IMR-90 (cell line): ENCODE data around the gene PCDH1. TPM values are rescaled to one million over a fixed set of nuclear protein-coding genes. Genes with fewer than 3 reads are reported as not detected.

ENCODE experiments used
- ATAC-seq: fragments of 200-7000 bp; cut with Tn5 transposase; 2 replicates; pipeline ENCODE4 v1.9.1; 2020; ENCODE audit warnings: low read depth, mild to moderate bottlenecking, moderate library complexity
- BruUV-seq: library from RNA; stranded (reverse); fragments of 400-500 nt; replicated peaks from 2 replicates; lab custom pipeline; 2021; lab: Mats Ljungman, UMichigan
- CTCF ChIA-PET: fragments of 300-600 bp; formaldehyde crosslinking; extraction: SDS; loops from one replicate; lab custom pipeline; 2021; ENCODE audit warnings: antibody characterized with exemption; lab: Yijun Ruan, JAX
- POLR2A ChIA-PET: fragments of 300-600 bp; sonication (Branson Sonifier 250); formaldehyde crosslinking; loops from one replicate; lab custom pipeline; 2022; ENCODE audit warnings: antibody characterized with exemption; ENCODE audit not compliant: unreplicated experiment; lab: Charles Lee
- DNase-seq: peaks from one replicate; pipeline ENCODE4 v3.0.0; 2013
- H2AFZ ChIP-seq: replicated peaks from 2 replicates; pipeline ENCODE3; 2013; ENCODE audit warnings: low read length, mild to moderate bottlenecking; ENCODE audit not compliant: poor library complexity
- H2AK5ac ChIP-seq: 2 replicates; pipeline ENCODE4 v1.6.1; 2013; ENCODE audit warnings: low read depth, low read length, inconsistent platforms
- H2AK9ac ChIP-seq: replicated peaks from 2 replicates; pipeline ENCODE3; 2013; ENCODE audit warnings: mild to moderate bottlenecking, low read depth, low read length, moderate library complexity; ENCODE audit not compliant: poor library complexity
- H2BK120ac ChIP-seq: 2 replicates; pipeline ENCODE4 v1.6.1; 2013; ENCODE audit warnings: low read depth, low read length, inconsistent platforms
- H2BK15ac ChIP-seq: 3 replicates; pipeline ENCODE4 v1.6.1; 2013; ENCODE audit warnings: low read depth, low read length, inconsistent platforms
- H2BK20ac ChIP-seq: 2 replicates; pipeline ENCODE4 v1.6.1; 2013; ENCODE audit warnings: low read depth, mild to moderate bottlenecking, inconsistent platforms, low read length, moderate library complexity
- H2BK5ac ChIP-seq: 2 replicates; pipeline ENCODE4 v1.6.1; 2013; ENCODE audit warnings: mild to moderate bottlenecking, low read depth, low read length, inconsistent platforms; ENCODE audit not compliant: poor library complexity, severe bottlenecking
- H3K14ac ChIP-seq: replicated peaks from 2 replicates; pipeline ENCODE4 v1.6.1; 2013; ENCODE audit warnings: low read depth, low read length, inconsistent platforms
- H3K18ac ChIP-seq: 2 replicates; pipeline ENCODE4 v1.6.1; 2013; ENCODE audit warnings: low read depth, low read length, control low read depth
- H3K23ac ChIP-seq: 2 replicates; pipeline ENCODE4 v1.6.1; 2013; ENCODE audit warnings: low read depth, low read length, inconsistent platforms
- H3K27ac ChIP-seq: 2 replicates; pipeline ENCODE4 v1.5.1; 2013; ENCODE audit warnings: mild to moderate bottlenecking, control low read depth, low read length; ENCODE audit not compliant: insufficient read depth
- H3K27me3 ChIP-seq: 2 replicates; pipeline ENCODE4 v1.6.1; 2013; ENCODE audit warnings: low read length; ENCODE audit not compliant: control insufficient read depth, insufficient read depth
- H3K36me3 ChIP-seq: 2 replicates; pipeline ENCODE4 v1.6.1; 2013; ENCODE audit warnings: low read length, mixed read lengths; ENCODE audit not compliant: control insufficient read depth, insufficient read depth
- H3K4ac ChIP-seq: 2 replicates; pipeline ENCODE4 v1.6.1; 2013; ENCODE audit warnings: low read depth, low read length, inconsistent platforms
- H3K4me1 ChIP-seq: 2 replicates; pipeline ENCODE4 v1.6.1; 2013; ENCODE audit warnings: low read length, mixed read lengths; ENCODE audit not compliant: control insufficient read depth, insufficient read depth
- H3K4me2 ChIP-seq: 2 replicates; pipeline ENCODE4 v1.6.1; 2013; ENCODE audit warnings: low read depth, mild to moderate bottlenecking, control low read depth, low read length, moderate library complexity
- H3K4me3 ChIP-seq: 2 replicates; pipeline ENCODE4 v1.5.1; 2013; ENCODE audit warnings: low read depth, mild to moderate bottlenecking, control low read depth, low read length, moderate library complexity; ENCODE audit not compliant: insufficient read depth
- H3K56ac ChIP-seq: 2 replicates; pipeline ENCODE4 v1.6.1; 2013; ENCODE audit warnings: low read length, inconsistent platforms; ENCODE audit not compliant: insufficient read depth; ENCODE audit errors: extremely low read depth
- H3K79me1 ChIP-seq, 2 experiments: 2 replicates each; pipeline ENCODE4 v1.6.1; 2013; ENCODE audit warnings: low read length in 2 of 2, inconsistent platforms in 1 of 2, low read depth in 1 of 2
- H3K9ac ChIP-seq: 2 replicates; pipeline ENCODE4 v1.6.1; 2013; ENCODE audit warnings: low read depth, low read length, control low read depth
- H3K9me1 ChIP-seq: 2 replicates; pipeline ENCODE4 v1.6.1; 2013; ENCODE audit warnings: low read length, inconsistent platforms; ENCODE audit not compliant: insufficient read depth
- H3K9me3 ChIP-seq: 2 replicates; pipeline ENCODE4 v1.6.1; 2013; ENCODE audit warnings: low read length; ENCODE audit not compliant: control insufficient read depth, insufficient read depth
- H4K20me1 ChIP-seq: 2 replicates; pipeline ENCODE4 v1.6.1; 2013; ENCODE audit warnings: low read length, inconsistent platforms; ENCODE audit not compliant: insufficient read depth
- H4K5ac ChIP-seq: 2 replicates; pipeline ENCODE4 v1.6.1; 2013; ENCODE audit warnings: mild to moderate bottlenecking, low read depth, low read length, control low read depth
- H4K8ac ChIP-seq, 2 experiments: 2 replicates each; pipeline ENCODE4 v1.6.1; 2013; ENCODE audit warnings: low read depth in 2 of 2, low read length in 2 of 2, control low read depth in 1 of 2, inconsistent platforms in 1 of 2
- H4K91ac ChIP-seq: 2 replicates; pipeline ENCODE4 v1.6.1; 2013; ENCODE audit warnings: low read depth, low read length, inconsistent platforms; ENCODE audit not compliant: insufficient read depth
- BHLHE40 ChIP-seq: fragments of 150-350 bp; IDR thresholded peaks from 2 replicates; pipeline ENCODE4 v1.6.1; 2016; ENCODE audit warnings: mild to moderate bottlenecking, low read depth, low read length
- CEBPB ChIP-seq: IDR thresholded peaks from 2 replicates; pipeline ENCODE4 v1.6.1; 2012; ENCODE audit warnings: low read depth, low read length, improper control_type of control experiment
- CHD1 ChIP-seq: IDR thresholded peaks from 2 replicates; pipeline ENCODE4 v1.6.1; 2012; ENCODE audit warnings: low read depth, low read length, improper control_type of control experiment
- ELK1 ChIP-seq: fragments of 150-350 bp; IDR thresholded peaks from 2 replicates; pipeline ENCODE4 v1.6.1; 2016; ENCODE audit warnings: low read depth, mild to moderate bottlenecking, low read length, moderate library complexity, borderline replicate concordance
- FOS ChIP-seq: fragments of 150-350 bp; IDR thresholded peaks from 2 replicates; pipeline ENCODE4 v1.6.1; 2016; ENCODE audit warnings: low read depth, low read length
- MAFK ChIP-seq: IDR thresholded peaks from 2 replicates; pipeline ENCODE4 v1.6.1; 2012; ENCODE audit warnings: low read depth, low read length, improper control_type of control experiment
- MAZ ChIP-seq: IDR thresholded peaks from 2 replicates; pipeline ENCODE4 v1.6.1; 2012; ENCODE audit warnings: low read depth, mild to moderate bottlenecking, low read length, improper control_type of control experiment, moderate library complexity, borderline replicate concordance
- MXI1 ChIP-seq: IDR thresholded peaks from 2 replicates; pipeline ENCODE4 v1.6.1; 2012; ENCODE audit warnings: low read depth, mild to moderate bottlenecking, low read length, moderate library complexity, borderline replicate concordance
- NFE2L2 ChIP-seq: fragments of 150-350 bp; IDR thresholded peaks from 2 replicates; pipeline ENCODE4 v1.6.1; 2016; ENCODE audit warnings: low read depth, mild to moderate bottlenecking, low read length
- POLR2A ChIP-seq: IDR thresholded peaks from 2 replicates; pipeline ENCODE4 v1.6.1; 2012; ENCODE audit warnings: mild to moderate bottlenecking, low read depth, low read length
- RAD21 ChIP-seq: IDR thresholded peaks from 2 replicates; pipeline ENCODE4 v1.6.1; 2012; ENCODE audit warnings: low read length, improper control_type of control experiment
- RCOR1 ChIP-seq: IDR thresholded peaks from 2 replicates; pipeline ENCODE4 v1.6.1; 2012; ENCODE audit warnings: mild to moderate bottlenecking, low read length, improper control_type of control experiment; ENCODE audit not compliant: insufficient replicate concordance
- RFX5 ChIP-seq: IDR thresholded peaks from 2 replicates; pipeline ENCODE4 v1.8.0; 2012; ENCODE audit warnings: low read depth, mild to moderate bottlenecking, low read length, moderate library complexity
- SMC3 ChIP-seq: fragments of 150-350 bp; IDR thresholded peaks from 2 replicates; pipeline ENCODE4 v1.6.1; 2016; ENCODE audit warnings: low read depth, mild to moderate bottlenecking, antibody characterized with exemption, low read length, moderate library complexity
- USF2 ChIP-seq: fragments of 150-350 bp; IDR thresholded peaks from 2 replicates; pipeline ENCODE4 v1.6.1; 2017; ENCODE audit warnings: mild to moderate bottlenecking, antibody characterized with exemption, low read length, low read depth
- WGBS, 2 experiments: methylation state at CpG; one replicate each; pipeline versions ENCODE4 v1.1.5 to v1.1.7; 2013; ENCODE audit warnings: missing lambda C conversion rate in 2 of 2; ENCODE audit not compliant: insufficient read length in 1 of 2; ENCODE audit errors: extremely low coverage in 2 of 2; 5-methylcytosine and 5-hydroxymethylcytosine counted together
- dilution Hi-C: fragments of 300-500 bp; cut with HindIII; formaldehyde crosslinking; loops from one replicate; pipeline ENCODE4 v1.14.3; 2018; ENCODE audit warnings: low sequenced_read_pairs; ENCODE audit not compliant: unreplicated experiment
- in situ Hi-C: fragments of 300-500 bp; cut with MboI; formaldehyde crosslinking; loops from 3 replicates; pipeline ENCODE4 v1.14.3; 2019; ENCODE audit warnings: low sequenced_read_pairs, inconsistent platforms, mixed read lengths
- intact Hi-C: fragments of 100-400 bp; cut with micrococcal nuclease; formaldehyde crosslinking; loops from 2 replicates; pipeline ENCODE4 v1.10.0; 2022
- polyA plus RNA-seq, 3 experiments: library from polyadenylated mRNA; depleted of rRNA; stranded (reverse); fragments of >200 nt; gene quantifications; 2 replicates each; pipeline ENCODE4 v1.2.3, GENCODE V29; 2012; ENCODE audit warnings: low replicate concordance in 1 of 3
- total RNA-seq: library from RNA; depleted of rRNA; stranded (reverse); fragments of >200 nt; gene quantifications from 2 replicates; pipeline ENCODE4 v1.2.3, GENCODE V29; 2012
- TF ChIP-seq, protein P1 (sequence below): conservative IDR thresholded peaks from 2 replicates; pipeline ENCODE4 v1.5.1; 2012; ENCODE audit warnings: mild to moderate bottlenecking, low read depth, low read length, improper control_type of control experiment

PCDH1 gene
- total and polyA plus RNA-seq, 2 of the 4 experiments (the other 2 are of a cell fraction), result 0.74 to 0.90 TPM

DNA sequence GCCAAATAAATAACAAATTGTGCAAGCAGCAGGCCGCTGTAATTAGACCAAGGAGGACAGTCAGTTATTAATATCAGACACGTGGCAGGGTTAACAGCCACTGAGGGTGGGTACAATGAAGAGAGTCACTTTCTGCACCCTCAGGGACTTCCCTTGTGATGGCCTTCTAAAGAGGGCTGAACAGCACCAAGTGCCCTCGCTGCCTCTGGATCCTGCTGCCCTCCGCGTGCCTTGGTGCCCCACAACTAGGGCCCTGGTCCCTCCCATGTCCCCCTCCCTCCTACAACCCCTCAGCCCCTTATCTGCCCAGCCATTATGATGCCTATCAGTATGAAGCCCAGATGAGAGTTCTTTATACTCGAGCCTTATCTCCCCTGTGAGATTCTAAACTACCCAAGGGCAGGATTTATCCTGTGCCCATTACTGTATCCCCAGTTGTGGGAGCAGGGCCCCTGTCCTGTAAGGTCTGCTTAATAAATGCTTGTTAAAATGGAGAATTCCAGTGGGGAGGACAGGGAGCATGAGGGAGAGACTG lies 37.3 kb downstream of the PCDH1 start:
- Histone ChIP-seq H2AK9ac (no peak overlapping the region), H3K18ac (no peak overlapping the region), H3K9ac (no peak overlapping the region), H3K4ac (peak overlapping the region; percentile 9; the same call in 1 of the 2 replicates), H3K23ac (0 out of 2 replicates have a peak overlapping the region, but pooled peaks have one; percentile 14), H4K91ac (no peak overlapping the region), H3K56ac (no peak overlapping the region), H3K4me3 (no peak overlapping the region), H4K8ac (no peak overlapping the region), H3K4me2 (no peak overlapping the region), H2BK5ac (no peak overlapping the region), H3K14ac (no peak overlapping the region), H3K27ac (no peak overlapping the region), H4K5ac (no peak overlapping the region), H3K9me1 (peaks cover 28% of the 10 kb centered on the region), H3K27me3 (peaks cover 3% of the 10 kb centered on the region; the same call in 1 of the 2 replicates), H3K9me3 (no peaks in the 10 kb centered on the region), H2BK15ac (no peak overlapping the region; the same call in 2 of the 3 replicates), H3K36me3 (no peaks in the 10 kb centered on the region), H3K79me1 (no peaks in the 10 kb centered on the region), H4K20me1 (no peaks in the 10 kb centered on the region), H2BK20ac (no peak overlapping the region), H2BK120ac (peak overlapping the region; percentile 27; the same call in 1 of the 2 replicates), H3K4me1 (peaks cover 24% of the 10 kb centered on the region), H2AK5ac (peak overlapping the region; percentile 25; the same call in 1 of the 2 replicates), H2AFZ (no peak overlapping the region)
- intact Hi-C loops, result no loop called here
- no TSS peak for BruUV-seq
- POLR2A ChIA-PET, result no interaction called here
- in situ Hi-C loops, result no loop called here
- dilution Hi-C loops, result no loop called here
- CTCF ChIA-PET, result no interaction called here
- TF ChIP-seq CEBPB (no peak), RCOR1 (no peak), MAZ (no peak), SMC3 (no peak), BHLHE40 (no peak), ELK1 (no peak), RAD21 (no peak), CHD1 (no peak), POLR2A (no peak), MXI1 (no peak), NFE2L2 (no peak), FOS (no peak), USF2 (no peak), RFX5 (no peak), MAFK (no peak)
- TF ChIP-seq, protein P1, sequence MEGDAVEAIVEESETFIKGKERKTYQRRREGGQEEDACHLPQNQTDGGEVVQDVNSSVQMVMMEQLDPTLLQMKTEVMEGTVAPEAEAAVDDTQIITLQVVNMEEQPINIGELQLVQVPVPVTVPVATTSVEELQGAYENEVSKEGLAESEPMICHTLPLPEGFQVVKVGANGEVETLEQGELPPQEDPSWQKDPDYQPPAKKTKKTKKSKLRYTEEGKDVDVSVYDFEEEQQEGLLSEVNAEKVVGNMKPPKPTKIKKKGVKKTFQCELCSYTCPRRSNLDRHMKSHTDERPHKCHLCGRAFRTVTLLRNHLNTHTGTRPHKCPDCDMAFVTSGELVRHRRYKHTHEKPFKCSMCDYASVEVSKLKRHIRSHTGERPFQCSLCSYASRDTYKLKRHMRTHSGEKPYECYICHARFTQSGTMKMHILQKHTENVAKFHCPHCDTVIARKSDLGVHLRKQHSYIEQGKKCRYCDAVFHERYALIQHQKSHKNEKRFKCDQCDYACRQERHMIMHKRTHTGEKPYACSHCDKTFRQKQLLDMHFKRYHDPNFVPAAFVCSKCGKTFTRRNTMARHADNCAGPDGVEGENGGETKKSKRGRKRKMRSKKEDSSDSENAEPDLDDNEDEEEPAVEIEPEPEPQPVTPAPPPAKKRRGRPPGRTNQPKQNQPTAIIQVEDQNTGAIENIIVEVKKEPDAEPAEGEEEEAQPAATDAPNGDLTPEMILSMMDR, result no peak
- no peak for ATAC-seq
- no peak for DNase-seq
- WGBS, 2 experiments, result 100% methylated on average over 3 of the region's 6 CpGs; no CpG with 5 or more reads in 1 of the 2 experiments
